ENCODE data around the gene THSD4.

GRCh38 chr15:71397377-71397776 is 282.1 kb downstream of the THSD4 start:
- TF ChIP-seq POLR2AphosphoS5 (IDR thresholded peaks at IDR 0.05) (no peak), CTCF (IDR thresholded peaks at IDR 0.05) (no peak)

Measured in suprapubic skin (tissue), 3 donors.